Prostate gland (tissue), 2 donors: ENCODE results near the gene MYOCD. TPM values are rescaled to one million over a fixed set of nuclear protein-coding genes. Genes with fewer than 3 reads are reported as not detected.

ENCODE experiments used
- DNase-seq: peaks from one replicate; pipeline ENCODE4 v3.0.0-alpha.2; 2019; ENCODE audit warnings: low spot score
- H3K27ac ChIP-seq, 2 donors: fragments of 200-600 bp; sonication (generic); 2 replicates each; pipeline ENCODE4 v1.5.1; 2017 to 2019
- H3K27me3 ChIP-seq: fragments of 200-600 bp; sonication (generic); replicated peaks from 2 replicates; pipeline ENCODE4 v1.5.1; 2019; ENCODE audit not compliant: insufficient read depth
- H3K36me3 ChIP-seq, 2 donors: fragments of 200-600 bp; sonication (generic); 1 replicate in 1 of 2; 2 replicates in 1 of 2; pipeline versions ENCODE4 v1.5.1 to v1.8.1; 2017 to 2019
- H3K4me1 ChIP-seq: fragments of 200-600 bp; sonication (generic); replicated peaks from 2 replicates; pipeline ENCODE4 v1.5.1; 2019
- H3K4me3 ChIP-seq, 2 donors: fragments of 200-600 bp; sonication (generic); 2 replicates each; pipeline ENCODE4 v1.5.1; 2017 to 2019
- H3K9me3 ChIP-seq: fragments of 200-600 bp; sonication (generic); 2 replicates; pipeline ENCODE4 v1.5.1; 2017
- POLR2A ChIP-seq: fragments of 450-650 bp; IDR thresholded peaks from one replicate; pipeline ENCODE4 v1.6.1; 2016; ENCODE audit warnings: antibody characterized with exemption, mild to moderate bottlenecking
- POLR2AphosphoS5 ChIP-seq: sonication (generic); formaldehyde crosslinking; IDR thresholded peaks from one replicate; pipeline ENCODE4 v1.6.1; 2017; ENCODE audit warnings: antibody characterized with exemption
- WGBS: methylation state at CpG from one replicate; pipeline ENCODE4 v1.1.5; 2018; 5-methylcytosine and 5-hydroxymethylcytosine counted together
- intact Hi-C: fragments of 100-400 bp; cut with DNase I; formaldehyde crosslinking; loops from one replicate; pipeline ENCODE4 v1.14.2; 2022
- total RNA-seq, 2 donors: library from RNA; depleted of rRNA; stranded (reverse); fragments of >200 nt; gene quantifications; one replicate each; pipeline ENCODE4 v1.1.0, GENCODE V29; 2016
- TF ChIP-seq, protein P1 (sequence below), 4 experiments: fragments of 200-600 bp in 2 of 4; fragments of 450-650 bp in 2 of 4; sonication (generic) in 2 of 4; IDR thresholded peaks; 1 replicate in 3 of 4; 2 replicates in 1 of 4; pipeline ENCODE4 v1.5.1; 2016 to 2019; ENCODE audit warnings: antibody characterized with exemption in 4 of 4, mild to moderate bottlenecking in 2 of 4, moderate library complexity in 2 of 4

MYOCD gene
- total RNA-seq, 2 donors from 2014 or later, result 8.5 to 43.8 TPM

DNA sequence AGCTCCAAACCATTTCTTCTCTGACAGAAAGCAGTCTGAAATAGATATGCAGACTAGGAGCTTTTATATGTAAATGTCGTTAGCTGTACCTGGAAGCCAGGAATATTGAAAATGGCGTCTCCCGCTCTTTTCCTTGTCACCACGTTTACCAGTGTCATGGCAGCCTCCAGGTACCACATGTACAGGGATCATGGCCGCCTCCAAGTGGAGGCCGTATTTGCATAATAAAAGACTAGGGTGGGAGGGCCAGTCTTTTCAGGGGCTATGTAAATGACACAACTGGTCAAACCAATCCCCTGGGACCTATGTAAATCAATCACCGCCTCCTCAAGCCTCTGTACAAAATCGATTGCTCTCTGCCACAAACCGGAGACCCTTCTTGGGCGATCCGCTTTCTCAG, 54.3 kb downstream of the MYOCD start:
- DNase-seq, result no peak
- H3K27me3 ChIP-seq, result no peaks in the 10 kb centered on the region
- TF ChIP-seq POLR2AphosphoS5 (no peak), POLR2A (no peak)
- TF ChIP-seq, protein P1, sequence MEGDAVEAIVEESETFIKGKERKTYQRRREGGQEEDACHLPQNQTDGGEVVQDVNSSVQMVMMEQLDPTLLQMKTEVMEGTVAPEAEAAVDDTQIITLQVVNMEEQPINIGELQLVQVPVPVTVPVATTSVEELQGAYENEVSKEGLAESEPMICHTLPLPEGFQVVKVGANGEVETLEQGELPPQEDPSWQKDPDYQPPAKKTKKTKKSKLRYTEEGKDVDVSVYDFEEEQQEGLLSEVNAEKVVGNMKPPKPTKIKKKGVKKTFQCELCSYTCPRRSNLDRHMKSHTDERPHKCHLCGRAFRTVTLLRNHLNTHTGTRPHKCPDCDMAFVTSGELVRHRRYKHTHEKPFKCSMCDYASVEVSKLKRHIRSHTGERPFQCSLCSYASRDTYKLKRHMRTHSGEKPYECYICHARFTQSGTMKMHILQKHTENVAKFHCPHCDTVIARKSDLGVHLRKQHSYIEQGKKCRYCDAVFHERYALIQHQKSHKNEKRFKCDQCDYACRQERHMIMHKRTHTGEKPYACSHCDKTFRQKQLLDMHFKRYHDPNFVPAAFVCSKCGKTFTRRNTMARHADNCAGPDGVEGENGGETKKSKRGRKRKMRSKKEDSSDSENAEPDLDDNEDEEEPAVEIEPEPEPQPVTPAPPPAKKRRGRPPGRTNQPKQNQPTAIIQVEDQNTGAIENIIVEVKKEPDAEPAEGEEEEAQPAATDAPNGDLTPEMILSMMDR (IDR thresholded peaks at IDR 0.05), result no peak
- no peaks in the 10 kb centered on the region for H3K4me1 ChIP-seq
- H3K27ac ChIP-seq, result no peak overlapping the region
- H3K36me3 ChIP-seq, result no peaks in the 10 kb centered on the region
- H3K4me3 ChIP-seq, result no peak overlapping the region
- H3K9me3 ChIP-seq, result no peaks in the 10 kb centered on the region
- 93% methylated on average over 11 of the region's 11 CpGs for WGBS
- intact Hi-C loops, result no loop called here

DNA sequence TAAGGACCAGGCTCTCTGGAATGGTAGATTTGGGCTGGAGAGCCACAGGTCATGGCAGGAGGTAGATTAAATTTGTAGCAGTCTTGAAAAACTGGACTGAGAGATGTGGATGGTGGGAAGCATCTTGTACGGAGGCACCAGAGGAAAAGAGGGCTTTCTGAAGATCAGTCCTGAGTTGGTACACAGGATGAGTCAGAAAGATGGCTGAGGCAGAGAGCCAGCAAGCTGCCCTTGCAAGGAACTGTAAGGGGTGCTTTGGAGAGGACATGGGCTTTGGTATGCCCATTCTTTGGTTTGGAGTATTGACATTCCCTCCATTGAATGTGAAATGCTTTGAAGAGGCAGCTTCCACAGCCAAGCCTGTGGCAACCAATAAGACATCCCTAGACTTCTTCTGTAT, 55.9 kb downstream of the MYOCD start:
- TF ChIP-seq, protein P1 (IDR thresholded peaks at IDR 0.05), result no peak
- no peak for TF ChIP-seq POLR2AphosphoS5
- Histone ChIP-seq H3K27ac (no peak overlapping the region), H3K9me3 (no peaks in the 10 kb centered on the region), H3K4me3 (no peak overlapping the region), H3K27me3 (no peaks in the 10 kb centered on the region), H3K4me1 (no peaks in the 10 kb centered on the region), H3K36me3 (no peaks in the 10 kb centered on the region)
- no peak for DNase-seq
- intact Hi-C loops, result no loop called here
- WGBS, result 97% methylated on average over 1 of the region's 1 CpG

DNA sequence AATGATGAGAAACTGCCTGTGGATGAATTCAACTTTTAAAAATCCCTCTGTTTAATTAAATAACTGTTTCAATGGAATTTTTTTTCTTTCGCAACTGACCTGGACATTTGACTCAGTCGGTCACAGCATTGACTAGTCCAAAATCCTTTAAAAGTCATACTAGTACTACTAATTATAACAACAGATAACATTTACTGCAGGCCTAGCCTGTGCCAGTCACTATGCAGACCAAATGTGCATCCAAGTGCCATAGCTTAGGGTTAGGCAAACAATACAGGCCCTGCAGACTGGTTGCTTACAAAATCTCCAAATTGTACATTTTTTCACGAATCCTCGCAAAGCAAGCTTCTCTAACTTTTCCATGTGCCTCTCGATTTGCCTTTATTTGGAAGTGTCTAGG, 56.6 kb downstream of the MYOCD start:
- H3K36me3 ChIP-seq, result no peaks in the 10 kb centered on the region
- no peaks in the 10 kb centered on the region for H3K4me1 ChIP-seq
- intact Hi-C loops, result no loop called here
- H3K9me3 ChIP-seq, result no peaks in the 10 kb centered on the region
- 91% methylated on average over 5 of the region's 5 CpGs for WGBS
- H3K27ac ChIP-seq, result no peak overlapping the region
- no peaks in the 10 kb centered on the region for H3K27me3 ChIP-seq
- TF ChIP-seq, protein P1 (IDR thresholded peaks at IDR 0.05), result no peak
- no peak for TF ChIP-seq POLR2AphosphoS5
- no peak for TF ChIP-seq POLR2A
- DNase-seq, result no peak
- no peak overlapping the region for H3K4me3 ChIP-seq

DNA sequence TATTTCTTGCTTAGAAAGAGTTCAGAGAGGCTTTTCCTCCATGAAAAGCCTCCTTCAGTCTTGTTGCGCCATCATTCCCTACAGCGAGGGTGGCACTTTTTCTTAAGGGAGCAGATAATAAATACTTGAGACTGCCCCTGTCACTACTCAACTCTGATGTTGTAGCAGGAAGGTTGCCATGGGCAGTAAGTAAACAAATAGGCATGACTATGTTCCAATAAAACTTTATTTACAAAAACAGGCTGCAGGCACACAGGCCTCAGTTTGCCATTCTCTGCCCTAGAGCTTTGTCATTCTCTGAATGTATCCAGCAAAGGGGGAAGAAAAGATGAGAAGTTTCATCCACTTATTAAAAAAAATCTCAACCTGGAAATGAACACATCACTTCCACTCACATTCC, 60.4 kb downstream of the MYOCD start:
- intact Hi-C loops, result no loop called here
- H3K9me3 ChIP-seq, result no peaks in the 10 kb centered on the region
- TF ChIP-seq POLR2AphosphoS5, result no peak
- TF ChIP-seq, protein P1 (IDR thresholded peaks at IDR 0.05), result no peak
- TF ChIP-seq POLR2A, result no peak
- no peaks in the 10 kb centered on the region for H3K27me3 ChIP-seq
- no peak overlapping the region for H3K27ac ChIP-seq
- DNase-seq, result no peak
- WGBS, result 81% methylated on average over 2 of the region's 2 CpGs
- H3K4me3 ChIP-seq, result no peak overlapping the region
- peaks cover 2% of the 10 kb centered on the region for H3K4me1 ChIP-seq
- no peaks in the 10 kb centered on the region for H3K36me3 ChIP-seq

DNA sequence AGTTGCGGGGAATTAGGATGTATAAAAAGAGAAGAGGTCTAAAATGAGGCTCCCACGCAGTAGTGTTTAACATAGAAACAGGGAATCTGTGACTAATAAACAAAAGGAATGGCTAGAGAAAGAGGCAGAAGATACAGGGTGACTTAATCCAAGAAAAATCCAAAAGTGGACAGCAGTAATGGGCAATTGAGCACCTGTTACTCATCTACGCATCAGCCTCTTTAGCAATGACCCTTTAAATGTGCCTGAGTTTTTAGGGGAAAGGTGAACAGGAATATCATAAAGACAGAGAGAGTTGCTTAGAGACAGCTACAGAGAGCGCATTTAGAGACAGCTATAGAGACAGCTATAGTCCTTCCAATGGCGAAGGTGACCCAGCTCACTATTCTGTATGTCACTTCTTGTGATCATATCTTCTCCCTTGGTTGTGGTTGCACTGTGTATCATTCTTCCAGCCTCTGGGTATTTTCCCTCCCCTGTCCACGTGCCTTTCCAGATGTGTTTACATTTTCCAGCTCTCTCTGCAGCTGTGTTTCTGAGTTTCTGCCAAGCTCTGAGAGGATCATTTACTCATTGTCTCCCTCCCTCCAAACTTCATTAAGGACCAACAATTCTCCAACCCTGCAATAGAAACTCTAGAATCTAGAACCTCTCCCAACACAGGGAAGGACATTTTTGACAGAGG, 61.5 kb downstream of the MYOCD start:
- Histone ChIP-seq H3K27ac (no peak overlapping the region), H3K36me3 (no peaks in the 10 kb centered on the region), H3K4me3 (no peak overlapping the region), H3K9me3 (no peaks in the 10 kb centered on the region), H3K4me1 (peaks cover 4% of the 10 kb centered on the region), H3K27me3 (no peaks in the 10 kb centered on the region)
- TF ChIP-seq POLR2AphosphoS5 (no peak), POLR2A (no peak)
- TF ChIP-seq, protein P1 (IDR thresholded peaks at IDR 0.05), result no peak
- 68% methylated on average over 6 of the region's 6 CpGs for WGBS
- no peak for DNase-seq
- intact Hi-C loops, result no loop called here
